K562 (cell line): ENCODE data around the gene SPATA25. TPM values are rescaled to one million over a fixed set of nuclear protein-coding genes. Genes with fewer than 3 reads are reported as not detected.

Source experiments
- ARID2 ChIP-seq: fragments of 450-650 bp; IDR thresholded peaks from 2 replicates; pipeline ENCODE4 v1.6.1; 2017; ENCODE audit warnings: antibody characterized with exemption, mild to moderate bottlenecking
- ARNT ChIP-seq, 2 experiments: fragments of 450-650 bp; IDR thresholded peaks; 2 replicates each; pipeline ENCODE4 v1.6.1; 2016; ENCODE audit warnings: mild to moderate bottlenecking in 1 of 2
- CBX2 ChIP-seq: fragments of 200-600 bp; sonication (generic); IDR thresholded peaks from one replicate; pipeline ENCODE4 v1.6.1; 2012; ENCODE audit warnings: mild to moderate bottlenecking, low read length, inconsistent platforms; ENCODE audit not compliant: insufficient read depth, poor library complexity, severe bottlenecking
- CBX3 ChIP-seq, 2 experiments: IDR thresholded peaks; 1 replicate in 1 of 2; 2 replicates in 1 of 2; pipeline ENCODE4 v1.6.1; 2012; ENCODE audit warnings: inconsistent platforms in 2 of 2, low read length in 2 of 2, borderline replicate concordance in 1 of 2, control low read depth in 1 of 2
- CHCHD3 ChIP-seq: fragments of 250-450 bp; sonication (Bioruptor Pico); IDR thresholded peaks from 2 replicates; pipeline ENCODE4 v2.1.2; 2022; ENCODE audit warnings: mild to moderate bottlenecking
- CREB1 ChIP-seq, 2 experiments: sonication (generic) in 1 of 2; formaldehyde crosslinking in 1 of 2; IDR thresholded peaks; 2 replicates each; pipeline versions ENCODE4 v1.6.1 to v1.8.0; 2012 to 2022; ENCODE audit warnings: inconsistent platforms in 1 of 2, mild to moderate bottlenecking in 1 of 2, missing genetic modification reagents in 1 of 2, moderate library complexity in 1 of 2
- DACH1 ChIP-seq: fragments of 450-650 bp; IDR thresholded peaks from 2 replicates; pipeline ENCODE4 v1.6.1; 2018; ENCODE audit not compliant: partially characterized antibody
- ELK3 ChIP-seq: fragments of 450-650 bp; formaldehyde crosslinking; IDR thresholded peaks from 2 replicates; pipeline ENCODE4 v1.4.0; 2020; ENCODE audit warnings: mild to moderate bottlenecking
- EP300 ChIP-seq: IDR thresholded peaks from 2 replicates; pipeline ENCODE4 v1.6.1; 2012; ENCODE audit warnings: low read length, improper control_type of control experiment
- HCFC1 ChIP-seq: IDR thresholded peaks from 2 replicates; pipeline ENCODE4 v1.6.1; 2012; ENCODE audit warnings: low read depth, low read length, improper control_type of control experiment
- HMG20A ChIP-seq: fragments of 450-650 bp; formaldehyde crosslinking; conservative IDR thresholded peaks from 2 replicates; pipeline ENCODE4 v1.4.0; 2020; ENCODE audit warnings: mild to moderate bottlenecking, mixed read lengths
- ID3 ChIP-seq, 2 experiments: fragments of 250-450 bp in 1 of 2; fragments of 450-650 bp in 1 of 2; sonication (Bioruptor Pico) in 1 of 2; IDR thresholded peaks; 2 replicates each; pipeline versions ENCODE4 v1.6.1 to v1.8.0; 2016 to 2021; ENCODE audit warnings: mild to moderate bottlenecking in 2 of 2, moderate library complexity in 2 of 2, missing compliant biosample characterization in 1 of 2, missing genetic modification characterization in 1 of 2
- IRF2 ChIP-seq: sonication (generic); formaldehyde crosslinking; IDR thresholded peaks from 2 replicates; pipeline ENCODE4 v1.8.1; 2022; ENCODE audit warnings: mild to moderate bottlenecking, missing genetic modification reagents
- MEF2D ChIP-seq: conservative IDR thresholded peaks from 2 replicates; pipeline ENCODE4 v1.6.1; 2016; ENCODE audit warnings: low read depth, missing genetic modification characterization, missing compliant biosample characterization
- NELFE ChIP-seq: IDR thresholded peaks from 2 replicates; pipeline ENCODE4 v1.6.1; 2011; ENCODE audit warnings: mild to moderate bottlenecking; ENCODE audit not compliant: insufficient read depth, insufficient read length
- PHTF2 ChIP-seq: fragments of 250-450 bp; sonication (Bioruptor Pico); IDR thresholded peaks from 2 replicates; pipeline ENCODE4 v1.5.0; 2021; ENCODE audit warnings: mild to moderate bottlenecking
- POLR2G ChIP-seq: fragments of 200-400 bp; formaldehyde crosslinking; IDR thresholded peaks from 2 replicates; pipeline ENCODE4 v1.6.1; 2017; ENCODE audit warnings: low read depth, mild to moderate bottlenecking, antibody characterized with exemption, low read length, moderate library complexity
- PRMT5 ChIP-seq: sonication (generic); formaldehyde crosslinking; IDR thresholded peaks from 2 replicates; pipeline ENCODE4 v1.5.0; 2020; ENCODE audit warnings: missing genetic modification reagents
- RAD51 ChIP-seq: fragments of 450-650 bp; IDR thresholded peaks from 2 replicates; pipeline ENCODE4 v1.7.1; 2016; ENCODE audit warnings: low read depth, mild to moderate bottlenecking, borderline replicate concordance
- RNF2 ChIP-seq: sonication (generic); IDR thresholded peaks from 2 replicates; pipeline ENCODE4 v1.6.1; 2016
- SIN3A ChIP-seq, 2 experiments: fragments of 150-350 bp in 1 of 2; IDR thresholded peaks; 2 replicates each; pipeline ENCODE4 v1.6.1; 2011 to 2016; ENCODE audit warnings: borderline replicate concordance in 2 of 2, low read depth in 2 of 2, low read length in 2 of 2, mild to moderate bottlenecking in 2 of 2, moderate library complexity in 2 of 2; ENCODE audit not compliant: control insufficient read depth in 1 of 2
- ZBTB5 ChIP-seq: fragments of 450-650 bp; IDR thresholded peaks from 2 replicates; pipeline ENCODE4 v1.6.1; 2017; ENCODE audit warnings: antibody characterized with exemption
- ZNF785 ChIP-seq: fragments of 250-450 bp; sonication (Bioruptor Pico); IDR thresholded peaks from 2 replicates; pipeline ENCODE4 v1.4.0; 2020; ENCODE audit warnings: mild to moderate bottlenecking
- polyA plus RNA-seq, 8 experiments: library from polyadenylated mRNA; depleted of rRNA in 4 of 8; stranded (reverse) in 5 of 8; unstranded in 3 of 8; fragments of >200 nt; fragmentation: Nextera tagmentation in 2 of 8; fragmentation: Illumina TruSeq in 1 of 8; extraction: Ambion mirVana in 2 of 8; extraction: Trizol in 1 of 8; gene quantifications; 2 replicates each; pipeline versions ENCODE4 v1.2.1 to v1.2.3, GENCODE V29; 2011 to 2014; ENCODE audit warnings: inconsistent platforms in 1 of 8, missing spikeins in 1 of 8
- total RNA-seq, 7 experiments: library from RNA; depleted of rRNA in 6 of 7; stranded (reverse); fragments of >200 nt in 6 of 7; fragmentation: Illumina TruSeq in 2 of 7; extraction: Trizol in 2 of 7; gene quantifications; 2 replicates each; pipeline versions ENCODE4 v1.2.1 to v1.2.3, GENCODE V29; 2011 to 2021; ENCODE audit warnings: low replicate concordance in 1 of 7
- TF ChIP-seq, protein P1 (sequence below): sonication (generic); formaldehyde crosslinking; IDR thresholded peaks from 2 replicates; pipeline ENCODE4 v1.8.1; 2023; ENCODE audit warnings: mild to moderate bottlenecking, missing genetic modification reagents, moderate library complexity

Gene SPATA25
- total and polyA plus RNA-seq, 9 of the 15 experiments (the other 6 are each of a cell fraction or from before 2014, with no cell fraction given) = 0.21 to 0.95 (median 0.53) TPM; not detected in 3

GRCh38 chr20:45911486-45912343, 24.3 kb upstream of the SPATA25 start, which contains the start of gene PLTP (continued):
- no peak for TF ChIP-seq RNF2
- peak; percentile 76 for TF ChIP-seq POLR2G
- TF ChIP-seq HMG20A (CRISPR knock-in tag) = no peak
- TF ChIP-seq ELK3 = no peak
- TF ChIP-seq SIN3A (IDR thresholded peaks at IDR 0.05; ENCODE audit: borderline replicate concordance in 2 of 2, control insufficient read depth in 1 of 2, low read depth in 2 of 2, low read length in 2 of 2) = 0 out of 4 replicates have a peak, but pooled peaks of 1 of the 2 experiments have one; percentile 41
- TF ChIP-seq PHTF2 = no peak
- TF ChIP-seq HCFC1 = no peak
- no peak for TF ChIP-seq ID3 (CRISPR knock-in tag; IDR thresholded peaks at IDR 0.05)
- TF ChIP-seq ID3 (tag; IDR thresholded peaks at IDR 0.05) = no peak
- no peak for TF ChIP-seq DACH1
- TF ChIP-seq ZBTB5 = no peak
- no peak for TF ChIP-seq ZNF785 (CRISPR knock-in tag)
- peak; percentile 56; the same call in 1 of the 2 replicates for TF ChIP-seq RAD51
- no peak for TF ChIP-seq PRMT5 (CRISPR knock-in tag)
- TF ChIP-seq CHCHD3 (CRISPR knock-in tag) = no peak
- TF ChIP-seq IRF2 = no peak
- no peak for TF ChIP-seq NELFE
- no peak for TF ChIP-seq ARID2
- TF ChIP-seq, protein P1, sequence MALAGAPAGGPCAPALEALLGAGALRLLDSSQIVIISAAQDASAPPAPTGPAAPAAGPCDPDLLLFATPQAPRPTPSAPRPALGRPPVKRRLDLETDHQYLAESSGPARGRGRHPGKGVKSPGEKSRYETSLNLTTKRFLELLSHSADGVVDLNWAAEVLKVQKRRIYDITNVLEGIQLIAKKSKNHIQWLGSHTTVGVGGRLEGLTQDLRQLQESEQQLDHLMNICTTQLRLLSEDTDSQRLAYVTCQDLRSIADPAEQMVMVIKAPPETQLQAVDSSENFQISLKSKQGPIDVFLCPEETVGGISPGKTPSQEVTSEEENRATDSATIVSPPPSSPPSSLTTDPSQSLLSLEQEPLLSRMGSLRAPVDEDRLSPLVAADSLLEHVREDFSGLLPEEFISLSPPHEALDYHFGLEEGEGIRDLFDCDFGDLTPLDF (CRISPR knock-in tag) = no peak
- TF ChIP-seq CBX3 (IDR thresholded peaks at IDR 0.05; ENCODE audit: borderline replicate concordance in 1 of 2, low read length in 2 of 2) = no peak
- no peak for TF ChIP-seq CREB1 (IDR thresholded peaks at IDR 0.05)
- TF ChIP-seq CREB1 (CRISPR knock-in tag; IDR thresholded peaks at IDR 0.05) = no peak
- TF ChIP-seq MEF2D (tag) = no peak
- no peak for TF ChIP-seq EP300
- TF ChIP-seq ARNT (IDR thresholded peaks at IDR 0.05) = no peak
- no peak for TF ChIP-seq CBX2
